ENCODE results near the gene APCDD1.
A peak's percentile ranks its signal among the peaks of the same experiment; 100 is the strongest.

Gene APCDD1

DNA sequence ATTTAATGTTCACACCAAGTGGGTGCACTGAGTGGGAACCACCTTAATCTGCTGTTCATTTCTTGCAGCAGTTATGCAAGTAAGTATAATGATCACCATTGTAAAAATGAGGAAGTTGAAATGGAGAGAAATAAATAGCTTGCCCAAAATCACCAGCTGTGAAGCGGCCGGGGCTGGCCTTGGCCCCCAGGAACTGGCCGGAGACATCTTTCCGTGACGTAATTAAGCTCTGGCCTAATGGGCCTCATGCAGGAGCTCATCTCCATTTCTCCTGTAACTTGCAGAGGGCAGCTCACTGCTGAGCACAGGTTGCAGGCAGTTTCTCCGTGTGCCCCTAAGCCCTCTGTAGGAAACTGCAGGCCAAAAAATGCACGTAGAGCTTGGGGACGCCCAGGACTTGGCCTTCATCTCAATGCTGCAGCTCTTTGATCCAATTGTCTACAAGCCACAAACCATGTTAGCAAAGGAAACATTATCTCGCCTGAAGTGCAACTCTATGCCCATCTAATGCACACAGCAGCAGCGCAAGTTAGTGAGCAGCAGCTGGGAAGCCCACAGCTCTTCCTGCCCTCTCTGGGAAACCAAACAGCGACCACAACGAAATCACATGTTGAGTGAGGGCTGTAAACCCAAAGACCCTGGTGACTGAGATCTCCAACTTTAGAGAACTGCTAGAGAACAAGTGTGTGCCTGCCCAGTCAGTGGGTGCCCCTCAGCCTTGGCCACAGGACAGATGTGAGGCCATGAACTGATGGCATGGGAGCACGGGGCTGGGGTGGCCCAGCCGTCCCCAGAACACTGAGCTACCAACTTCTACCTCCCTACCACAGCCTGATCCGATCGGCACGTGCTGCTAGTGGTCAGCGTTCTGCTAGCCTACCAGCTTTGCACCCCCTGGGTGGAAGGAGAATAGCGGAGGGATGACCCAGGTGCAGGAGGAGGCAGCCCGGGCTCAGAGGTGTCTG lies 28.8 kb downstream of the APCDD1 start:
- no peaks in the 10 kb centered on the region for H3K36me3 ChIP-seq (ENCODE audit: insufficient read depth, low read length)
- no peak overlapping the region for H2AFZ ChIP-seq (ENCODE audit: low read depth, low read length)
- H3K4me3 ChIP-seq (ENCODE audit: low read depth in 1 of 2, low read length in 2 of 2), result peak overlapping the region in 1 of 2 experiments; percentile 10; a peak in 1 of 4 replicates
- ATAC-seq (ENCODE audit: insufficient read depth, low read depth), result peak; percentile 96
- H3K27me3 ChIP-seq (ENCODE audit: insufficient read depth, low read length, poor library complexity), result no peaks in the 10 kb centered on the region
- peak overlapping the region; percentile 56 for H3K4me2 ChIP-seq (ENCODE audit: insufficient read depth, low read length)
- H3K9ac ChIP-seq (ENCODE audit: low read depth, low read length), result peak overlapping the region; percentile 42
- H3K4me1 ChIP-seq (ENCODE audit: insufficient read depth, low read length), result peaks cover 42% of the 10 kb centered on the region
- H4K20me1 ChIP-seq (ENCODE audit: insufficient read depth, low read length), result peaks cover 2% of the 10 kb centered on the region; the same call in 1 of the 2 replicates
- DNase-seq, result peak; percentile 86
- TF ChIP-seq, protein P1, sequence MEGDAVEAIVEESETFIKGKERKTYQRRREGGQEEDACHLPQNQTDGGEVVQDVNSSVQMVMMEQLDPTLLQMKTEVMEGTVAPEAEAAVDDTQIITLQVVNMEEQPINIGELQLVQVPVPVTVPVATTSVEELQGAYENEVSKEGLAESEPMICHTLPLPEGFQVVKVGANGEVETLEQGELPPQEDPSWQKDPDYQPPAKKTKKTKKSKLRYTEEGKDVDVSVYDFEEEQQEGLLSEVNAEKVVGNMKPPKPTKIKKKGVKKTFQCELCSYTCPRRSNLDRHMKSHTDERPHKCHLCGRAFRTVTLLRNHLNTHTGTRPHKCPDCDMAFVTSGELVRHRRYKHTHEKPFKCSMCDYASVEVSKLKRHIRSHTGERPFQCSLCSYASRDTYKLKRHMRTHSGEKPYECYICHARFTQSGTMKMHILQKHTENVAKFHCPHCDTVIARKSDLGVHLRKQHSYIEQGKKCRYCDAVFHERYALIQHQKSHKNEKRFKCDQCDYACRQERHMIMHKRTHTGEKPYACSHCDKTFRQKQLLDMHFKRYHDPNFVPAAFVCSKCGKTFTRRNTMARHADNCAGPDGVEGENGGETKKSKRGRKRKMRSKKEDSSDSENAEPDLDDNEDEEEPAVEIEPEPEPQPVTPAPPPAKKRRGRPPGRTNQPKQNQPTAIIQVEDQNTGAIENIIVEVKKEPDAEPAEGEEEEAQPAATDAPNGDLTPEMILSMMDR (IDR thresholded peaks at IDR 0.05; ENCODE audit: borderline replicate concordance, extremely low read depth, low read length, poor library complexity, severe bottlenecking), result peak; percentile 28
- no peak for TF ChIP-seq EZH2 (IDR thresholded peaks at IDR 0.05; ENCODE audit: borderline replicate concordance, low read depth, low read length, severe bottlenecking)
- no peaks in the 10 kb centered on the region for H3K79me2 ChIP-seq (ENCODE audit: insufficient read depth, low read length)
- no peaks in the 10 kb centered on the region for H3K9me3 ChIP-seq (ENCODE audit: insufficient read depth, low read length, severe bottlenecking)
- H3K27ac ChIP-seq (ENCODE audit: low read length), result peak overlapping the region; percentile 88

DNA sequence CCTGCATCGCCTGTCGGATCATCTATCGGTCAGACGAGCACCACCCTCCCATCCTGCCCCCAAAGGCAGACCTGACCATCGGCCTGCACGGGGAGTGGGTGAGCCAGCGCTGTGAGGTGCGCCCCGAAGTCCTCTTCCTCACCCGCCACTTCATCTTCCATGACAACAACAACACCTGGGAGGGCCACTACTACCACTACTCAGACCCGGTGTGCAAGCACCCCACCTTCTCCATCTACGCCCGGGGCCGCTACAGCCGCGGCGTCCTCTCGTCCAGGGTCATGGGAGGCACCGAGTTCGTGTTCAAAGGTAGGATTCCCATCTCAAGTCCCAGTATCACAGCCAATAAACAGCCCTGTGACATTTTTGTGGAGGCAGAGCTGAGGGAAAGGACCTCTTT lies 31.0 kb downstream of the APCDD1 start:
- Histone ChIP-seq H3K4me1 (ENCODE audit: insufficient read depth, low read length) (peaks cover 58% of the 10 kb centered on the region), H3K4me3 (ENCODE audit: low read depth in 1 of 2, low read length in 2 of 2) (no peak overlapping the region), H3K9ac (ENCODE audit: low read depth, low read length) (no peak overlapping the region), H3K4me2 (ENCODE audit: insufficient read depth, low read length) (no peak overlapping the region), H3K27me3 (ENCODE audit: insufficient read depth, low read length, poor library complexity) (no peaks in the 10 kb centered on the region), H3K36me3 (ENCODE audit: insufficient read depth, low read length) (no peaks in the 10 kb centered on the region), H3K27ac (ENCODE audit: low read length) (no peak overlapping the region), H4K20me1 (ENCODE audit: insufficient read depth, low read length) (peaks cover 2% of the 10 kb centered on the region; the same call in 1 of the 2 replicates), H2AFZ (ENCODE audit: low read depth, low read length) (no peak overlapping the region), H3K79me2 (ENCODE audit: insufficient read depth, low read length) (no peaks in the 10 kb centered on the region), H3K9me3 (ENCODE audit: insufficient read depth, low read length, severe bottlenecking) (no peaks in the 10 kb centered on the region)
- ATAC-seq (ENCODE audit: insufficient read depth, low read depth) (no peak), DNase-seq (no peak)
- TF ChIP-seq EZH2 (IDR thresholded peaks at IDR 0.05; ENCODE audit: borderline replicate concordance, low read depth, low read length, severe bottlenecking), result no peak
- TF ChIP-seq, protein P1 (IDR thresholded peaks at IDR 0.05; ENCODE audit: borderline replicate concordance, extremely low read depth, low read length, poor library complexity, severe bottlenecking), result no peak

DNA sequence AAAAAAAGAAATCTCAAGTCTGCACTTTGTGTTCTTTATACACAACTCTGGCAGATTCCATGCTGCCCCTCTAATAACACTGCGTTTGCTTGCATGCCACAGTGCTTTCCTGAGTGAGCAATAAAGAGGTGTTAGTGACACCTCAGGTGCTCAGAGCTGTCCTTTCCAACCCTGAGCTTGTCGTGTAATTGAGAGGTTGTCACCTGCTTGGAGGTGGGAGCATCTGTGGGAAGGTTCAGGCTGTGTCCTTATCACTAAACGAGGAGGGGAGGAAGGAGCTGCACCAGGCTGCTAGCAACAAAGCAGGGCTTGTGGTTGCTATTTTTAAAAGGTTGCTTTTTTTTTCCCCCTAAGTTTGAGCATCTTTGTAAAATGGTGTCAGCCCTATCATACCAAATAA lies 31.9 kb downstream of the APCDD1 start:
- Histone ChIP-seq H3K27me3 (ENCODE audit: insufficient read depth, low read length, poor library complexity) (no peaks in the 10 kb centered on the region), H3K36me3 (ENCODE audit: insufficient read depth, low read length) (no peaks in the 10 kb centered on the region), H3K9me3 (ENCODE audit: insufficient read depth, low read length, severe bottlenecking) (no peaks in the 10 kb centered on the region), H3K4me3 (ENCODE audit: low read depth in 1 of 2, low read length in 2 of 2) (no peak overlapping the region), H3K27ac (ENCODE audit: low read length) (no peak overlapping the region), H3K4me2 (ENCODE audit: insufficient read depth, low read length) (no peak overlapping the region), H4K20me1 (ENCODE audit: insufficient read depth, low read length) (peaks cover 2% of the 10 kb centered on the region; the same call in 1 of the 2 replicates), H3K4me1 (ENCODE audit: insufficient read depth, low read length) (peaks cover 67% of the 10 kb centered on the region), H3K9ac (ENCODE audit: low read depth, low read length) (no peak overlapping the region), H2AFZ (ENCODE audit: low read depth, low read length) (no peak overlapping the region), H3K79me2 (ENCODE audit: insufficient read depth, low read length) (no peaks in the 10 kb centered on the region)
- DNase-seq (no peak), ATAC-seq (ENCODE audit: insufficient read depth, low read depth) (no peak)
- TF ChIP-seq, protein P1 (IDR thresholded peaks at IDR 0.05; ENCODE audit: borderline replicate concordance, extremely low read depth, low read length, poor library complexity, severe bottlenecking), result no peak
- TF ChIP-seq EZH2 (IDR thresholded peaks at IDR 0.05; ENCODE audit: borderline replicate concordance, low read depth, low read length, severe bottlenecking), result no peak
